ENCODE results near the gene LRRC3C.

Gene LRRC3C

GRCh38 chr17:39953471-39953888, 25.9 kb downstream of the LRRC3C start:
- peak overlapping the region; percentile 67 for H3K27ac ChIP-seq
- ChIA-PET CTCF (interaction anchor here (2.3 kb wide), 1 partner anchor 26 kb away, joined by 9 read pairs; the partner anchor contains the start of gene PSMD3), POLR2A (ENCODE audit: low non-redundant PET) (no interaction called here)
- no peak for DNase-seq (ENCODE audit: low spot score)
- TF ChIP-seq, protein P1, sequence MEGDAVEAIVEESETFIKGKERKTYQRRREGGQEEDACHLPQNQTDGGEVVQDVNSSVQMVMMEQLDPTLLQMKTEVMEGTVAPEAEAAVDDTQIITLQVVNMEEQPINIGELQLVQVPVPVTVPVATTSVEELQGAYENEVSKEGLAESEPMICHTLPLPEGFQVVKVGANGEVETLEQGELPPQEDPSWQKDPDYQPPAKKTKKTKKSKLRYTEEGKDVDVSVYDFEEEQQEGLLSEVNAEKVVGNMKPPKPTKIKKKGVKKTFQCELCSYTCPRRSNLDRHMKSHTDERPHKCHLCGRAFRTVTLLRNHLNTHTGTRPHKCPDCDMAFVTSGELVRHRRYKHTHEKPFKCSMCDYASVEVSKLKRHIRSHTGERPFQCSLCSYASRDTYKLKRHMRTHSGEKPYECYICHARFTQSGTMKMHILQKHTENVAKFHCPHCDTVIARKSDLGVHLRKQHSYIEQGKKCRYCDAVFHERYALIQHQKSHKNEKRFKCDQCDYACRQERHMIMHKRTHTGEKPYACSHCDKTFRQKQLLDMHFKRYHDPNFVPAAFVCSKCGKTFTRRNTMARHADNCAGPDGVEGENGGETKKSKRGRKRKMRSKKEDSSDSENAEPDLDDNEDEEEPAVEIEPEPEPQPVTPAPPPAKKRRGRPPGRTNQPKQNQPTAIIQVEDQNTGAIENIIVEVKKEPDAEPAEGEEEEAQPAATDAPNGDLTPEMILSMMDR (conservative IDR thresholded peaks at IDR 0.05; ENCODE audit: low read depth), result no peak

DNA sequence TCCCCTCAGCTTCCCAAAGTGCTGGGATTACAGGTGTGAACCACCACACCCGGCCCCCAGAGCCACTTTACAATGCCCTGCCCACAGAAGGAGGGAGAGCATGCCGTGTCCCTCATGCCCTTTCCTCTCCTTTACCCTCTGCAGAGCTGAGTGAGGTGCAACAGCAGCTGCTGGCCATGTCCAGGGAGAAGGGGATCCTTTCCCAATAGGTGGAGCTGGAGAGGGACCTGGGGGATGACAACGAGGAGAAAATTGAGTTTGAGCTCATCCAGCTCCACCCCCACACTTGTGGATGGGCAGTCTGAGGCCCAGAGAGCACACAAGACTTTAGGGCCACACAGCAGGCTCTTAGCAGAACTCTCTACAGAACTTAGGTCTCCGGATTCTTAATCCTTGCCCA, 27.3 kb downstream of the LRRC3C start:
- no peak for DNase-seq (ENCODE audit: low spot score)
- TF ChIP-seq, protein P1 (conservative IDR thresholded peaks at IDR 0.05; ENCODE audit: low read depth), result no peak
- POLR2A ChIA-PET (ENCODE audit: low non-redundant PET), result no interaction called here
- CTCF ChIA-PET, result interaction anchor here (0.6 to 2.3 kb wide), 3 partner anchors 25 to 286 kb away, joined by 3 to 14 read pairs (median 9); partner anchors contain the start of gene PSMD3
- no peak overlapping the region for H3K27ac ChIP-seq

DNA sequence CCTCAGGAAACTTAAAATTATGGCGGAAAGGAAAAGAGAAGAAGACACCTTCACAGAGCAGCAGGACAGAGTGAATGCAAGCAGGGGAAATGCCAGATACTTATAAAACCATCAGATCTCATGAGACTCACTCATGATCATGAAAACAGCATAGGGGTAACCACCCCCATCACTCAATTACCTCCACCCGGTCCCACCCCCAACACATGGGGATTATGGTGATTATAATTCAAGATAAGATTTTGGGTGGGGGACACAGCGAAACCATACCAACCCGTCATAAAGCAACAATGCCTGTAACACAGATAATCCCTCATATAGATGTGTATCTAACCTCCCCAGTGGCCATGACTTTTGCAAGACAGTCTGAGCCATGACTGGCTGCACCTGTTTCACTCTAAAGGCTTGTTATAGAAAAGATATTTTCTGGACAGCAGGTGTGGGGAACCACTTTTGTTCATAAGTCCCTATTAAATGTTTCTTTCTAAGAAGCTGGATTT, 28.2 kb downstream of the LRRC3C start:
- POLR2A ChIA-PET (ENCODE audit: low non-redundant PET), result no interaction called here
- CTCF ChIA-PET, result interaction anchor here (2.3 kb wide), 1 partner anchor 24 kb away, joined by 9 read pairs; the partner anchor contains the start of gene PSMD3
- no peak overlapping the region for H3K27ac ChIP-seq
- TF ChIP-seq, protein P1 (conservative IDR thresholded peaks at IDR 0.05; ENCODE audit: low read depth), result no peak
- DNase-seq (ENCODE audit: low spot score), result no peak

DNA sequence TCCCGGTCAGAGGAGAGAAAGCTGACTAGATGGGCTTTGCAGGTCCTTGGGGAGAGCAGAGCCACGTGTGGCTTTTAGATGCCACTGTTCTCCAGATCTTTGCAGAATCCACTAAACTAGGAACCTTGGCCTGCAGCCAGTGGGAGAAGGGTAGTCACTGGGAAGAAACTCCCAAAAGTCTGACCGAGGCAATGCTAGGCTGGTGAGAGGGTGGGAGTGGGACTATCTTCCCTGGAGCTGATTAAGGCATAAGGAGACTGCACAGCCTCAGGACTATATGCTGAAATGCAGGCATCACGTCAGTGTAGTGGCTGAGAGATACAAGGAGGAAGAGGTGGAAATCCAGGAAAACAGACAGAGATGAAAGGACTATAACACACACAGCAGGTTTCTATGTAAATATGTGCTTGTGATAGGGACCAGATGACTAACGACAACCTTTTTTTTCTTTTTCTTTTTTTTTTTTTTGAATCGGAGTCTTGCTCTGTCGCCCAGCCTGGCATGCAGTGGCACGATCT, 33.1 kb downstream of the LRRC3C start:
- DNase-seq (ENCODE audit: low spot score), result no peak
- CTCF ChIA-PET, result interaction anchor here (0.8 to 1.0 kb wide), 2 partner anchors 19 to 66 kb away, joined by 3 to 4 read pairs; no protein-coding TSS in a partner anchor
- TF ChIP-seq, protein P1 (conservative IDR thresholded peaks at IDR 0.05; ENCODE audit: low read depth), result no peak
- no peak overlapping the region for H3K27ac ChIP-seq
- POLR2A ChIA-PET (ENCODE audit: low non-redundant PET), result no interaction called here

- TF ChIP-seq, protein P1 (conservative IDR thresholded peaks at IDR 0.05; ENCODE audit: low read depth), result no peak
- ChIA-PET CTCF (interaction anchor here (2.0 kb wide), 1 partner anchor 17 kb away, joined by 7 read pairs; the partner anchor contains the start of gene PSMD3), POLR2A (ENCODE audit: low non-redundant PET) (no interaction called here)
- DNase-seq (ENCODE audit: low spot score), result no peak
- no peak within 1 kb of the TSS for H3K27ac ChIP-seq
Measured at GRCh38 chr17:39962642-39963220, 35.2 kb downstream of the LRRC3C start, which contains the start of gene GSDMA. Gene GSDMA (plus strand): TSS chr17:39963004. CDS start chr17:39965688, 2,684 bp downstream.

GRCh38 chr17:39963829-39964228, 36.3 kb downstream of the LRRC3C start:
- DNase-seq (ENCODE audit: low spot score), result peak; percentile 69
- no peak overlapping the region for H3K27ac ChIP-seq
- POLR2A ChIA-PET (ENCODE audit: low non-redundant PET), result no interaction called here
- CTCF ChIA-PET, result interaction anchor here (0.6 to 2.0 kb wide), 3 partner anchors 16 to 342 kb away, joined by 4 to 7 read pairs (median 4); partner anchors contain the start of gene PSMD3
- TF ChIP-seq, protein P1 (conservative IDR thresholded peaks at IDR 0.05; ENCODE audit: low read depth), result no peak
